K562 (cell line): ENCODE results near the gene ZBP1. TPM values are rescaled to one million over a fixed set of nuclear protein-coding genes. Genes with fewer than 3 reads are reported as not detected.

Experiments
- ATAC-seq: fragments of 200-7000 bp; cut with Tn5 transposase; 3 replicates; pipeline ENCODE4 v1.9.1; 2020; ENCODE audit warnings: moderate library complexity
- BruUV-seq: library from RNA; stranded (reverse); fragments of 400-500 nt; replicated peaks from 2 replicates; lab custom pipeline; 2021; lab: Mats Ljungman, UMichigan
- CTCF ChIA-PET: fragments of 300-600 bp; formaldehyde crosslinking; extraction: SDS; loops from one replicate; lab custom pipeline; 2021; ENCODE audit warnings: low intra/inter-chr PET ratio; lab: Yijun Ruan, JAX
- POLR2A ChIA-PET: fragments of 300-600, 350-650 bp; sonication (Branson Sonifier 250); formaldehyde crosslinking; extraction: SDS; loops from one replicate; lab custom pipeline; 2021; ENCODE audit warnings: antibody characterized with exemption, inconsistent platforms; lab: Yijun Ruan, JAX
- DNase-seq, 4 experiments: peaks; one replicate each; pipeline versions ENCODE4 v3.0.0 to v3.0.0-alpha.2; 2011 to 2018; ENCODE audit warnings: low spot score in 3 of 4, mixed read lengths in 3 of 4; ENCODE audit errors: extremely low read depth in 1 of 4
- FAIRE-seq: peaks from 2 replicates; lab custom pipeline; 2011; peaks lifted over from hg19 to GRCh38; lab: Jason Lieb, UNC
- H2AFZ ChIP-seq: 2 replicates; pipeline ENCODE4 v1.6.0; 2011; ENCODE audit warnings: low read depth, low read length, control low read depth, inconsistent platforms
- H3K27ac ChIP-seq: fragments of 200-600 bp; 3 replicates; pipeline ENCODE4 v1.8.0; 2011; ENCODE audit warnings: low read depth, mild to moderate bottlenecking, control low read depth, inconsistent platforms, low read length, moderate library complexity, mixed read lengths; ENCODE audit errors: extremely low read depth
- H3K27me3 ChIP-seq, 2 experiments: fragments of 300-600 bp in 1 of 2; 2 replicates in 1 of 2; 3 replicates in 1 of 2; pipeline versions ENCODE4 v1.6.0 to v1.8.0; 2011; ENCODE audit warnings: inconsistent platforms in 2 of 2, low read length in 2 of 2, mild to moderate bottlenecking in 1 of 2, mixed read lengths in 1 of 2, moderate library complexity in 1 of 2; ENCODE audit not compliant: control insufficient read depth in 2 of 2, insufficient read depth in 2 of 2
- H3K36me3 ChIP-seq: fragments of 300-600 bp; 3 replicates; pipeline ENCODE4 v1.8.0; 2011; ENCODE audit warnings: mild to moderate bottlenecking, low read length, inconsistent platforms; ENCODE audit not compliant: control insufficient read depth, insufficient read depth
- H3K4me1 ChIP-seq, 2 experiments: fragments of 200-600 bp in 1 of 2; replicated peaks in 1 of 2; 2 replicates in 1 of 2; 3 replicates in 1 of 2; pipeline versions ENCODE4 v1.5.1 to v1.8.0; 2011; ENCODE audit warnings: inconsistent platforms in 2 of 2, low read length in 2 of 2, mild to moderate bottlenecking in 1 of 2, mixed read lengths in 1 of 2, moderate library complexity in 1 of 2; ENCODE audit not compliant: control insufficient read depth in 2 of 2, insufficient read depth in 2 of 2
- H3K4me2 ChIP-seq: 2 replicates; pipeline ENCODE4 v1.6.1; 2011; ENCODE audit warnings: low read length, control low read depth, inconsistent platforms, mixed read lengths; ENCODE audit not compliant: insufficient read depth
- H3K4me3 ChIP-seq: fragments of 200-600 bp; sonication (generic), shearing (Covaris generic); 2 replicates; pipeline ENCODE4 v1.5.1; 2016; ENCODE audit warnings: control low read depth, inconsistent platforms
- H3K79me2 ChIP-seq: fragments of 200-600 bp; 3 replicates; pipeline ENCODE4 v1.8.0; 2011; ENCODE audit warnings: low read length, inconsistent platforms; ENCODE audit not compliant: control insufficient read depth, insufficient read depth
- H3K9ac ChIP-seq, 2 experiments: 2 replicates each; pipeline versions ENCODE4 v1.6.0 to v1.6.1; 2011; ENCODE audit warnings: low read depth in 2 of 2, low read length in 2 of 2, control low read depth in 1 of 2, inconsistent platforms in 1 of 2, mild to moderate bottlenecking in 1 of 2, mixed read lengths in 1 of 2; ENCODE audit not compliant: insufficient read depth in 1 of 2
- H3K9me1 ChIP-seq: one replicate; pipeline ENCODE4 v1.6.0; 2011; ENCODE audit warnings: inconsistent platforms, mild to moderate bottlenecking, low read length, moderate library complexity; ENCODE audit not compliant: control insufficient read depth, insufficient read depth
- H3K9me3 ChIP-seq: replicated peaks from 2 replicates; pipeline ENCODE4 v1.5.1; 2011; ENCODE audit warnings: low read depth, low read length, inconsistent platforms; ENCODE audit not compliant: control insufficient read depth, insufficient read depth
- H4K20me1 ChIP-seq: replicated peaks from 2 replicates; pipeline ENCODE4 v1.6.1; 2011; ENCODE audit warnings: low read length, inconsistent platforms, mixed read lengths; ENCODE audit not compliant: control insufficient read depth, insufficient read depth
- HLTF ChIP-seq: fragments of 450-650 bp; IDR thresholded peaks from 2 replicates; pipeline ENCODE4 v1.6.1; 2016
- STAT5A ChIP-seq: IDR thresholded peaks from 2 replicates; pipeline ENCODE4 v1.6.1; 2012; ENCODE audit warnings: low read length, inconsistent platforms, borderline replicate concordance
- ZFP36 ChIP-seq: fragments of 150-350 bp; IDR thresholded peaks from 2 replicates; pipeline ENCODE4 v1.6.1; 2018; ENCODE audit warnings: low read length, low read depth; ENCODE audit not compliant: partially characterized antibody
- WGBS: fragments of 100-300 bp; shearing (Covaris generic); methylation state at CpG from one replicate; pipeline ENCODE4 v1.1.6; 2016; ENCODE audit warnings: low coverage, mixed read lengths; ENCODE audit not compliant: insufficient coverage; ENCODE audit errors: missing lambda C conversion rate; 5-methylcytosine and 5-hydroxymethylcytosine counted together
- in situ Hi-C: fragments of 300-500 bp; cut with MboI; formaldehyde crosslinking; loops from 4 replicates; pipeline ENCODE4 v1.15.0; 2018; ENCODE audit warnings: inconsistent platforms, mixed read lengths
- intact Hi-C: fragments of 100-400 bp; cut with micrococcal nuclease; formaldehyde crosslinking; loops from 2 replicates; pipeline ENCODE4 v1.14.2; 2022
- polyA plus RNA-seq, 8 experiments: library from polyadenylated mRNA; depleted of rRNA in 4 of 8; stranded (reverse) in 5 of 8; unstranded in 3 of 8; fragments of >200 nt; fragmentation: Nextera tagmentation in 2 of 8; fragmentation: Illumina TruSeq in 1 of 8; extraction: Ambion mirVana in 2 of 8; extraction: Trizol in 1 of 8; gene quantifications; 2 replicates each; pipeline versions ENCODE4 v1.2.1 to v1.2.3, GENCODE V29; 2011 to 2014; ENCODE audit warnings: inconsistent platforms in 1 of 8, missing spikeins in 1 of 8
- total RNA-seq, 7 experiments: library from RNA; depleted of rRNA in 6 of 7; stranded (reverse); fragments of >200 nt in 6 of 7; fragmentation: Illumina TruSeq in 2 of 7; extraction: Trizol in 2 of 7; gene quantifications; 2 replicates each; pipeline versions ENCODE4 v1.2.1 to v1.2.3, GENCODE V29; 2011 to 2021; ENCODE audit warnings: low replicate concordance in 1 of 7
- TF ChIP-seq, protein P1 (sequence below): fragments of 450-650 bp; formaldehyde crosslinking; IDR thresholded peaks from 2 replicates; pipeline ENCODE4 v1.4.0; 2020; ENCODE audit warnings: mild to moderate bottlenecking

Gene ZBP1
- total and polyA plus RNA-seq, 9 of the 15 experiments (the other 6 are each of a cell fraction or from before 2014, with no cell fraction given): not detected

- H3K4me3 ChIP-seq: no peak overlapping the region
- no peaks in the 10 kb centered on the region for H3K9me1 ChIP-seq
- no TSS peak for BruUV-seq
- H4K20me1 ChIP-seq: no peaks in the 10 kb centered on the region
- peak overlapping the region in 1 of 2 experiments; percentile 64; a peak in 1 of 4 replicates for H3K9ac ChIP-seq
- peaks cover 17 to 44% of the 10 kb centered on the region in 2 experiments; a peak in 4 of 5 replicates for H3K4me1 ChIP-seq
- no peak overlapping the region for H3K27ac ChIP-seq
- CTCF ChIA-PET: no interaction called here
- H3K9me3 ChIP-seq: peaks cover 3% of the 10 kb centered on the region; the same call in 1 of the 2 replicates
- in situ Hi-C loops (no loop called here), intact Hi-C loops (no loop called here)
- ATAC-seq (peak; percentile 54), DNase-seq (peak in 2 of 4 experiments; percentile 27 to 43), FAIRE-seq (no peak)
- no peaks in the 10 kb centered on the region for H3K36me3 ChIP-seq
- no peaks in the 10 kb centered on the region for H3K79me2 ChIP-seq
- POLR2A ChIA-PET: interaction anchor here (0.9 to 1.3 kb wide), 2 partner anchors 14 to 26 kb away, joined by 6 to 7 read pairs; partner anchors contain the start of gene PCK1
- peaks cover 5 to 28% of the 10 kb centered on the region in 2 experiments; a peak in 3 of 5 replicates for H3K27me3 ChIP-seq
- TF ChIP-seq, protein P1, sequence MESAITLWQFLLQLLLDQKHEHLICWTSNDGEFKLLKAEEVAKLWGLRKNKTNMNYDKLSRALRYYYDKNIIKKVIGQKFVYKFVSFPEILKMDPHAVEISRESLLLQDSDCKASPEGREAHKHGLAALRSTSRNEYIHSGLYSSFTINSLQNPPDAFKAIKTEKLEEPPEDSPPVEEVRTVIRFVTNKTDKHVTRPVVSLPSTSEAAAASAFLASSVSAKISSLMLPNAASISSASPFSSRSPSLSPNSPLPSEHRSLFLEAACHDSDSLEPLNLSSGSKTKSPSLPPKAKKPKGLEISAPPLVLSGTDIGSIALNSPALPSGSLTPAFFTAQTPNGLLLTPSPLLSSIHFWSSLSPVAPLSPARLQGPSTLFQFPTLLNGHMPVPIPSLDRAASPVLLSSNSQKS: no peak
- TF ChIP-seq STAT5A: no peak
- no peak for TF ChIP-seq HLTF
- no peak for TF ChIP-seq ZFP36
- H3K4me2 ChIP-seq: no peak overlapping the region
- 13% methylated on average over 7 of the region's 8 CpGs for WGBS
- H2AFZ ChIP-seq: no peak overlapping the region
Observed at GRCh38 chr20:57586370-57586793, 33.8 kb downstream of the ZBP1 start.
